Ascending aorta (tissue), 2 donors: Measurements from ENCODE around the gene KRTAP1-1. TPM values are rescaled to one million over a fixed set of nuclear protein-coding genes. Genes with fewer than 3 reads are reported as not detected.

Experiments used
- DNase-seq, 2 donors: peaks; one replicate each; pipeline ENCODE4 v3.0.0-alpha.2; 2019; ENCODE audit warnings: low spot score in 2 of 2
- H3K27ac ChIP-seq, 2 donors: fragments of 200-600 bp; sonication (generic); one replicate each; pipeline ENCODE4 v1.5.1; 2016 to 2017; ENCODE audit warnings: mild to moderate bottlenecking in 1 of 2
- H3K27me3 ChIP-seq: fragments of 200-600 bp; sonication (generic); one replicate; pipeline ENCODE4 v1.5.1; 2017
- H3K36me3 ChIP-seq, 2 donors: fragments of 200-600 bp; sonication (generic); one replicate each; pipeline ENCODE4 v1.5.1; 2016
- H3K4me1 ChIP-seq, 2 donors: fragments of 200-600 bp; sonication (generic); one replicate each; pipeline ENCODE4 v1.5.1; 2016 to 2017; ENCODE audit warnings: mild to moderate bottlenecking in 1 of 2
- H3K4me3 ChIP-seq, 2 donors: fragments of 200-600 bp; sonication (generic); one replicate each; pipeline ENCODE4 v1.5.1; 2016 to 2017; ENCODE audit warnings: mild to moderate bottlenecking in 1 of 2
- H3K9me3 ChIP-seq, 2 donors: fragments of 200-600 bp; sonication (generic); one replicate each; pipeline ENCODE4 v1.5.1; 2016
- CTCF ChIP-seq, 3 experiments: fragments of 200-600 bp in 2 of 3; fragments of 450-650 bp in 1 of 3; sonication (generic) in 2 of 3; IDR thresholded peaks; one replicate each; pipeline ENCODE4 v1.5.1; 2016 to 2019; ENCODE audit warnings: antibody characterized with exemption in 3 of 3, mild to moderate bottlenecking in 1 of 3, moderate library complexity in 1 of 3
- intact Hi-C: fragments of 100-400 bp; cut with DNase I; formaldehyde crosslinking; loops from one replicate; pipeline ENCODE4 v1.15.1; 2023
- total RNA-seq: library from RNA; depleted of rRNA; stranded (reverse); fragments of >200 nt; gene quantifications from one replicate; pipeline ENCODE4 v1.1.0, GENCODE V29; 2016

The KRTAP1-1 gene
- total RNA-seq, 1 donor from 2014 or later = not detected

GRCh38 chr17:41013606-41014005 is 27.6 kb downstream of the KRTAP1-1 start:
- Histone ChIP-seq H3K9me3 (no peaks in the 10 kb centered on the region), H3K27me3 (no peaks in the 10 kb centered on the region), H3K36me3 (no peaks in the 10 kb centered on the region), H3K4me1 (no peaks in the 10 kb centered on the region), H3K4me3 (no peak overlapping the region), H3K27ac (no peak overlapping the region)
- intact Hi-C loops = no loop called here
- no peak for TF ChIP-seq CTCF (IDR thresholded peaks at IDR 0.05)
- DNase-seq = no peak

DNA sequence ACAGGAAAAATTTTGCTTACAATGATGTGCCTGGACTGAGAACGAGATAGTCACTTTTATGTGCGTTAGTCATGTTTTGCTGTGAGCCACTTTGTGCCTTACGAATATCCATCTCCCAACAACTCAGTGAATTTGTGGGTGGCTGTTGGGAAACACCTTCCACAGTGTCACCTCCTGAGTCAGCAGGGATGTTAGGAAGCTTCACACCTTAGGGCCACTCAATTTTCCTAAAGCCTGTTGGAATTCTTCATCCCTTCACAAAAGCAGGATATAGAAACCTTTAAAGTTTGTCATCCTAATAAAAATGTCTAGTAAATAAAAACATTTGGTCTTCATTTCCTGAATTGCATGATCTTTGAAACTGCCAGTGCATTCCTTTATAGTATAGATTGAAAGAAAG is 28.1 kb downstream of the KRTAP1-1 start:
- Histone ChIP-seq H3K36me3 (no peaks in the 10 kb centered on the region), H3K4me1 (no peaks in the 10 kb centered on the region), H3K27ac (no peak overlapping the region), H3K4me3 (no peak overlapping the region), H3K9me3 (no peaks in the 10 kb centered on the region), H3K27me3 (no peaks in the 10 kb centered on the region)
- intact Hi-C loops = no loop called here
- no peak for DNase-seq
- no peak for TF ChIP-seq CTCF (IDR thresholded peaks at IDR 0.05)

DNA sequence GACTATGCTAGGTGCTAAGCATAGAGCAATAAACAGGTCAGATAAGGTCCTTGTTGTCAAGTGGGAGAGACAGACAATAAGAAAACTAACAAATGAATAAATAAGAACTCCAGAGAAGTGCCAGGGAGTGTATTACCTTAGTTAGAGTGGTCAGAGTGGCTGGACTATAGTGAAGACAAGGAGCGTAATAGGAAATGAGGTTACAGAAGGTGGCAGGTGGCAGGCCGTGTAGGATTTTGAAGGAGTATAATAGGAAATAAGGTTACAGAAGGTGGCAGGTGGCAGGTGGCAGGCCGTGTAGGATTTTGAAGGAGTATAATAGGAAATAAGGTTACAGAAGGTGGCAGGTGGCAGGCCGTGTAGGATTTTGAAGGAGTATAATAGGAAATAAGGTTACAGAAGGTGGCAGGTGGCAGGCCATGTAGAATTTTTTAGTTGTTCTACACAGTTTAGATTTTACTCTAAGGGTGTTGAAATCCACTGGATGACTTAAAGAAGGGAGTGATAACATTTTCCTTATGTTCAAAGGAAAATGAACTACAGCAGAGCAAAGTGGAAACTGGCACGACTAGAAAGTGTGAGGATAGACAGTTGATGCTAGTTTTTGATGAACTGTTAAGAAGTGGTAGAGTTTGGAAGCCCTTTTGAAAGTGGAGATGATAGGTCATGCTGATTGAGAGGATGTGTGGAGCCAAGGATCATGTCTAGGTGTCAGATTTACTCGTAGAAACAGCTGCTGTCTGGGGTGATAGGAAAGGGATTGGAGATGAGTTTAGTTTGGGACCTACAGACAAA is 28.7 kb downstream of the KRTAP1-1 start:
- DNase-seq = no peak
- H3K9me3 ChIP-seq = no peaks in the 10 kb centered on the region
- H3K4me3 ChIP-seq = no peak overlapping the region
- no peak for TF ChIP-seq CTCF (IDR thresholded peaks at IDR 0.05)
- no peak overlapping the region for H3K27ac ChIP-seq
- H3K36me3 ChIP-seq = no peaks in the 10 kb centered on the region
- no peaks in the 10 kb centered on the region for H3K4me1 ChIP-seq
- intact Hi-C loops = no loop called here
- no peaks in the 10 kb centered on the region for H3K27me3 ChIP-seq

DNA sequence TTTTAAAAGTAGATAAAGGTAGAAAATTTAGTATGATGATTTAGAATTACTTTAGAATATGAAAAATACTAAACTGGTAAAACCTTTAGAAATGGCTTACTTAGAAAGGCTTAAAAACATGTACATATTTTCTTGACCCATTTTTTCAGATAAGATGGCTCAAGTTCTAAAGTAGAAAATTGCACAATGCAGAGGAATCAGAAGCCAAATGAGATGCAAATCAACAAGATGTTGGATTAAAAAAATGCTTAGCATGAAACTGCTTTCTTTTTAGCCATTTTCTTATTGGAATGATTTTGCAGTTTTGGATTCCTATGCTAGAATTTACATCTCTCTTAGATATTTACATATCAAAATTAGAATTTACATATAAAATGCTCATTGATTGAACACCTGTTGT is 30.8 kb downstream of the KRTAP1-1 start:
- Histone ChIP-seq H3K27ac (no peak overlapping the region), H3K4me3 (no peak overlapping the region), H3K4me1 (no peaks in the 10 kb centered on the region), H3K27me3 (no peaks in the 10 kb centered on the region), H3K9me3 (no peaks in the 10 kb centered on the region), H3K36me3 (no peaks in the 10 kb centered on the region)
- intact Hi-C loops = no loop called here
- no peak for TF ChIP-seq CTCF (IDR thresholded peaks at IDR 0.05)
- no peak for DNase-seq

- no peak overlapping the region for H3K4me3 ChIP-seq
- no peaks in the 10 kb centered on the region for H3K27me3 ChIP-seq
- no peaks in the 10 kb centered on the region for H3K36me3 ChIP-seq
- H3K4me1 ChIP-seq = no peaks in the 10 kb centered on the region
- DNase-seq = no peak
- no peaks in the 10 kb centered on the region for H3K9me3 ChIP-seq
- no peak for TF ChIP-seq CTCF (IDR thresholded peaks at IDR 0.05)
- H3K27ac ChIP-seq = no peak overlapping the region
- intact Hi-C loops = no loop called here
Observed at GRCh38 chr17:41009936-41010335, 31.3 kb downstream of the KRTAP1-1 start.
